Ammon's horn (tissue), 1 donor: ENCODE measurements around the gene GAPDH.
"Not testable (repeated sequence)": the region's sequence is repeated elsewhere in the genome, so short reads cannot be mapped to it uniquely, and the experiment has no call there.

ENCODE experiments used
- DNase-seq: peaks from one replicate; pipeline ENCODE4 v3.0.0-alpha.2; 2016; ENCODE audit warnings: low spot score

Gene GAPDH

DNA sequence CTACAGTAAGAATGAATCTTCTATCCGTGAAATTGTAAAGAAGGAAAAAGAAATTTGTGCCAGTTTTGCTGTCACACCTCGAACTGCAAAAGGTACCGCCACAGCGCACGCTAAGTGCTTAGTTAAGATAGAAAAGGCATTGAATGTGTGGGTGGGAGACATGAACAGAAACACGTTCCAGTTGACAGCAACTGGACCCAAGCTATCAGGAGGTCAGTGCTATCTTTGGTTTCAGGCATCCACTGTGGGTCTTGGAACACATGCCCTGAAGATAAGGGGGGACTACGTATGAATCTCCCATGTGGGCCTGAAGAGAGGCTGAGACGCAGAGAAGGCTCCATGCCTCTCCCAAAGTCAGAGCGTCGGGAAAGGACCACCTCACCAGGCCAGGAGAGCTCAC, 11.7 kb downstream of the GAPDH start:
- DNase-seq: no peak

DNA sequence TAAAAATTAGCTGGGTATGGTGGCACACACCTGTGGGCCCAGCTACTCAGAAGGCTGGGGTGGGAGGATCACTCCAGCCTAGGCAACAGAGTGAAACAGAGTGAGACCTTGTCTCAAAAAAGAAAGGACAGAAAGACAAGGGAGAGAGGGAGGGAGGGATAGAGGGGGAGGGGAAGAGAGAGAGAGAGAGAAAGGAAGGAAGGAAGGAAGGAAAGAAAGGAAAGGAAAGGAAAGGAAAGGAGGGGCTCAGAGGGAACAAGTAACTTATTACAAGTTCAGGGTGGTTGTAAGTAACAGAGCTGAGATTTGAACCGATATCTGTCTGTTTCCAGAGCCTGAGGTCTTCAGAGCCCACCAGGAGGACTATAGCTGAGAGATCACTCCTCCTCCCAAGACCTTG, 13.2 kb downstream of the GAPDH start:
- DNase-seq: no peak

DNA sequence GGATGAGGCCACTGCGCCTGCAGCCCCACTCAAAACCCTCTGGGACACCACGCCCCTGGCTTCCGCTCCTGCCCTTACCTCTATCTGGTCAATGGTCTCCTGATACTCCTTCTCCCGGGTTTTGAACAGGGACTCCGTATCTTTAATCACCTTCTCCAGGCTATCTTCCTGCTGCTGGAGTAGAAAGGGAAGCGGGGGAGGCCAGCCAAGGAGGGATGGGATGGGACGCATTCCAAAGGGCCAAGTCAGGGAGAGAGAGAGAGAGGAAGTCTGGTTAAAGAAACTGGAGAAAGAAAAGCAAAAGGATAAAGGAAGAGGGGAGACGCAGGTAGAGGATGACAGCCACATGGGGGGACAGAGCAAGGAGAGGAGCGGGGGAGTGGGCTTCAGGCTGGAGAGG, 13.7 kb downstream of the GAPDH start:
- DNase-seq: no peak

DNA sequence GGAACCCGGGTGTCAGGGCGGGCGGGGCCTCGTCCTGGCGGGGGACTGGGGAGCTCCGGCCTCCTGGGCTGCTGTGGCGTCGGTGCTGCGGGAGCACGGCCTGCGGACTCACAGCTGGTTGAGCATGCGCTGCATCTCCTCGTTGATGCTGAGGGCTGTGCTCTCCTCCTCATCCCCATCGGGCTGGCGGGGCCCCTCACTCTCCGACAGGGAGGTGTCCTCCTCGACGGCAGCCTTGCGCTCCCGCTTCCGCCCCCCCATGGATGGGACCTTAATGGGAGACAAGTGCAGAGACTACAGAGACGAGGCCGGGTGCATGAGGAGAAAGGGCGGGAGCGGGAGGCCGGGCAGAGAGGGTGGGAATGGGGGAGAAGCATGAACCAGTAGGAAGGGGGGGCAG, 14.2 kb downstream of the GAPDH start:
- DNase-seq: no peak

DNA sequence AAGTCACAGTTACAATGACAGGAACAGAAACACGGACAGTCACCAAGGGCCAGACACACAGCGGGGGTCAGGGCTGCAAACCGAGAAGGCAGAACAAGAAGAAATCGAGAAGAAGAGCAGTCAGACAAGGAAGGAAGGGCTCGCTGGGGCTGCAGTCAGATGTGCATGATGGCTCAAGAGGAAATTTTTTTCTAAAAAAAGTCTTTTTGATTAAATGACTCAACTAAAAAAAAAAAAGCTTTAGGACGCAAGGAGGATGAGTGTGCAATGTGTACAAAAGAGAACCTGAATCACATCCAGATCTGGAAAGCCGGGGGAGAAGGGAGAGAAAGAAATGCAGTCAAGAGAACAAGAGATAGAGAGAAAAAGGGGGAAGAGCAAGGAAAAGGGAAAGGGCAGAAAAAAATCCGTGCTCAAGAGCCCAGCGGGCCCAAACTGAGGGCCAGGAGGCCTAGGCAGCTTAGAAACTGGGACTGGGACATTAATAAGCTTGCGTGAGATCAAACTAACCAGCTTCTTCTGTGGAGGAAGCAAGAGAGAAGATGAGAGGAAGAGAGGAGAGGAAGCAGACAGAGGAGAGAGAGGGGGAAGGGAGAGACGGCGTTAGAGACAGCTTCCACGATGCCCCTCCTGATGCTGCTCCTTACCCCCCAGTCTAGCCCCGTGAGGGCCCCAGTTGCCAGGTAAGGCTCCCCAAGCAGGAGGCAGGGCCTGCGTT, 14.8 kb downstream of the GAPDH start:
- no peak for DNase-seq

DNA sequence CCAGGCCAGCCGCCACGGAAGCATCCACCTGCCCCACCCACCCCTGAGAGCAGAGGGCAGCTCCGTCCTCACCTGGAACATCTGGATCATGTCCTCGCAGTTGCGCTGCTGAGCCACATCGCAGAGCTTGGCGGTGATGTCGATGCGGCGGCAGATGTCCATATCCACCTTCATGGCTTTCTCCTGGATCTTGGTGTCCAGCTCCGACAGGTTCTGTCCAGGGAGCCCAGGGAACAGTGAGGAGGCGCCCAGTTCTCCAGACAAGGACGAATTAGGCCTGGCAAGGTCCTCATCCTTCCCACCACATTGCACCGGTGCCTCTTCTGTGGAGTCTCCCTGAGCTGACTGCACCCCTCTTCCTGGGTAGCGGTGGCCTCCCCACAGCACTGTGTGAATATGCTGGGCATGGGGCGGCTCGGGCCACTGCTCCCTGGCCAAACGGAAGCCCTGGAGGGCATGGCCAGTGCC, 15.4 kb downstream of the GAPDH start:
- DNase-seq: no peak

DNA sequence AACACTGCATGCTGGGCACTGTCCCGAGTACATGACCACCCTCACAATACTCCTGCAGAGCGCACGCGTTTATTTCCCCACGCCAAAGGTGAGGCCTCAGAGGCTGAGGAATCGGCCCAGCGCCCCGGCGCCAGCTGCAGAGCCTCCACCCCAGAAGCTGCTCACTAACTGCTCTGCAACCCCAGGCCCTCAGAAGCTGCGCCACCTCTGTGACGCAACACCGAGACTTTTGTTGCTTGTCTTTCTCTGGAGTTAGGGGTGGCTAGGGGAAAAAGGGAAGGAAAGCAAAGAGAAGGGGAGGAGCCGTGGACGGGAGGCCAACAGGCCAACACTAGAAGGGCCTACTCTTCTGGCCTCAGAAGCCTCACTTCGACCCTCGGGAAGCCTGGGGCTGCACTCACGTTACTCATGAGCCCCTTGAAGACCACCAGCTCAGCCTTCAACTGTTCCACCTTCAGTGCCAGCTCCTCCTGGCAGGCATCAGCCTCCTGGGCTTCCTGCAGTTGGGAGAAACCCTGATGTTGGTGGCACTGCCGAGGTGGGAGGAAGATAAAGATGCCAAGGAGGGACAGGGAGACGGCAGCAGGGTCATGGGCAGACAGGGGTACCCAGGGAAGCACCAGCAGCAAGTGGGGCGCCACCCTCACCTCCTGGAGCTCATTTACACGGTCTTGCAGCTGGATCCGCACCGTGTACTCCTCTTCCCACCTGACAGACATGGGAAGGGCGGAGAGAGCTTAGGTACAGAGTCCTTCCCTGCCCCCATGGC, 16.2 kb downstream of the GAPDH start:
- DNase-seq: peak; percentile 65

DNA sequence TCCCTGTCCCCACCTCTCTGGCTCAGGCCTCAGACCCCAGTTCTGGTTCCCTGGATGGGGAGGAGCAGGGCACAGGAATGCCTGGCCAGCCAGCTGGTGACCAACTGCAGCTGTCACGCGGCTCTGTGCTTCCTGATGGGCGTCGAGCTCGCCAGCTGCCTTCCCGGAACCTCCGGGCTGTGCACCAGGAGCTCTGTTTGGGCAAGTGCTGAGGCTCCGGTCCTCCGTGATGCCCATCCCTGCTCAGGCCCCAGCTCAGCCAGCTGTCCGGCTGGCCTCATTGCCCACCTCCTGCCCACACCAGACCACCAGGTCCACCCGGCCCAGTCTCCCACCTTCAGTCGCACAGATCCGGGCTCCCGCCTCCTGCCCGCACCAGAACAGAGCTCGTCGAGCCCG, 16.7 kb downstream of the GAPDH start:
- DNase-seq: peak; percentile 81

DNA sequence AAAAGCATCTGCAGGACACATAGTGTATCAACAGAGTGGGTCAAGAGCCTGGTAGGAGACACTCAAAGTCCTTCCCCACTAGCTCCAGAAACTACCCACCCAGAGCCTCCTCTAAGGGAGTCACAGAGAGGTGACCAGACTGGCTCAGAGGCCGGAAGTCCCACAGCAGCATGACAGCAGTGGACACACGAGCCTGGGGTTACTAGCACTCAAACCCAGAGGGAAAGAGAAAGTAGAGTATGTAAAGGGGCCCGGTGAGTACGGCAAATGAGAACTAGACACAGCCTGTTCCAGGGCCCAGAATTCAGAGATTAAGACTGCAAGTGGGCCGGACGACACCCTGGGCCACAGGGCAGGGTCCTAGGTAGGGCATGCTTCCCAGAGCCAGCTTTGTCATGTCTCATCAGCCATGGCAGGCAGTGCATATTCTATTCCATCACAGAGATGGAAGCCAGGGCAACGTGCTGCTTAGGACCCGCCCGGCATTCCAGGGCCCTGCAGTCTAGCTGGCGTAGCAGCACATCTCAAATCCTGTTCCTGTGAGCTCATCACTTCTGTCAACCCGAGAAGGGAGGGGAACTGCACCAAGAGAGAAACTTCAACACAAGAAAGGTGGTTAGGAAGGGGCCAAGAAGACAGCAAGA, 17.3 kb downstream of the GAPDH start:
- peak; percentile 60 for DNase-seq

DNA sequence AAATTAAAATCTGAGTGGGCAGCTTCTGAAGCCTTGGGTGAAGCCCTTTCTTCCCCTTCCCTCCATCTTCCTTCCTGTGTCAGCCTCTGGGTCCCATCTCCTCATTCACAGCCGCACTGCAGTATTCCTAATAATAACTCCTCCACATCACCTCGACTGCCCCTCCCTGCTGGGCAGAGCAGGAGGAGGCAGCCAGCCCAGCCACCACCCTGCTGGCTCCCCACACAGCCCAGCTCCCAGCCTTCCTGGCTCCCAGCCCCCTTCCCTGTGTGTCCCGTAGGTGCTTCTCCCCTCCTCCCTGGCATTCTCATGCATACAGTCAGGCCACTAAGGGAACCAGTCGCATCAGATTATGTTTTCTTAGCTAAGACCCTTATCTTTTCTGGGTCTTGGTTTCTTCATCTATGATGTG, 17.8 kb downstream of the GAPDH start:
- DNase-seq: peak; percentile 59

DNA sequence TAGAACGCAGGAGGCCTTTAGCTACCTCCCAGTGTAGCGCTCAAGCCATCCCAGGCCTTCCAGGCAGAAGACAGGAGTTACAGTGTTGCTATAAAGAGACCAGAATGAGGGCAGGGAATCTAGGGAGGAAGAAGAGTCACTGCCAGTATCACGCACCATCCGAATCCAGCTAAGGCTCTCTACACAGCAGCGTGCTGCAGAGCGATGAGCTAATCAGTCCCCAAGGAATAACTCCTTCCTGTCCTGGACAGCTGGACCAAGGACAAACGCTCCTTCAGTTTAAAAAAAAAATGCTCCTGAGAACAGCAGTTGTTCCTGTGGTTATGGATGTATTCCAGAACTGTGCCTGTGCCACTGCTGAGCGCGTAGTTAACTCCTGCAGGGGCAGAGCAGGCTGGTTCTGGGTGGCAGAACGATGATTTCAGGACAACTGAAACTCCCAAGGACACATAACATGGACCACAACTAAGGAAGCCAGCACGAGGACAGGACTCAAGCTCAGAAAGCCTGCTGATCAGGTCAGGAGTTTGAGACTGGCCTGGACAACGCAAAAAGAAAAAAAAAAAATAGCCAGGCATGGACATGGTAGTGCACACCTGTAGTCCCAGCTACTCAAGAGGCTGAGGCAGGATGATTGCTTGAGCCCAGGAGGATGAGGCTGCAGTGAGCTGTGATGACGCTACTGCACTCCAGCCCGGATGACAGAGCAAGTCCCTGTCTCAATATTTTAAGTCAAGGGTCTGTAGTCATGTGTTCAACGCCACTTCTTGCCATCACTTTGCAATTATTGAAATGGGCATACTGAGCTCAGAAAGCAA, 18.9 kb downstream of the GAPDH start:
- DNase-seq: peak; percentile 63

DNA sequence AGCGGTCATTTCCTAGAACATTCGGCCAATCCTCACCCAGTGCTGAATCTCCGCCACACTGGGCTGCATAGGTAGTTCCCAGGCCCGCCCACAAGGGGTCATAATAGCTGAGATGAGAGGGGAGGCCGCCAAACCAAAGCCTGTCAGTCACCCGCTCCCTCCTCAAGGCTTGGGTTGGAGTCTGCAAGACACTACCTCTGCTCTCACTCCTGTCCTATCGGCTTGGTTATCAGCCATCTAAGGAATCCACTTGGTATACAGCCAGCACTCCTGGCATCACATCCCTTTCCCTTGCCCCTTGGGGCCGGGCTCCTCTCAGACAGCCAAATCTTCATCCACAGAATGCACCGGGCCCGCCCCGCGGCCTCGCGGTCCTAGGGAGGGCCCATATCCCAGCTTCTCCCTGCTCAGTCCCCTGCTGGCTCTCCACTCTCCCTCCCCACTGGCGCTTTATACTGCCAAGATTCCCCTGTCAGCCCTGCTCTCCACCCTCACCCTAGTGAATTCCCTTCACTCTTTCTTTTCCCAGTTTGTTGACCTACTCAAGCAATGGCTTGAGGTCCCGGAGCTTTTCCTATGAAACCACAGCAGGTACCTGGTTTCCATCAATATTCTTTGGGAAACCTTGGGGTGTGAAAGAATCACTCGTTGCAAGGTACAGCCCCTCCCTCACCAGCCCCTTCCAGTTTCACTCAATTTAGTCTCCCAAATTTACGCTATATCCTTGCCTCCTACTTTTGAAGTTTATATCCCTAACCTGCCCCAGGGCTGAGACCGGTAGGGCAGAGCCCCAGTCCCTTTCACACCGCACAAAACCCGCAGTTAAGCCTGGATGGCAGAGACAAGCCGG, 20.1 kb downstream of the GAPDH start:
- DNase-seq: peak; percentile 85

DNA sequence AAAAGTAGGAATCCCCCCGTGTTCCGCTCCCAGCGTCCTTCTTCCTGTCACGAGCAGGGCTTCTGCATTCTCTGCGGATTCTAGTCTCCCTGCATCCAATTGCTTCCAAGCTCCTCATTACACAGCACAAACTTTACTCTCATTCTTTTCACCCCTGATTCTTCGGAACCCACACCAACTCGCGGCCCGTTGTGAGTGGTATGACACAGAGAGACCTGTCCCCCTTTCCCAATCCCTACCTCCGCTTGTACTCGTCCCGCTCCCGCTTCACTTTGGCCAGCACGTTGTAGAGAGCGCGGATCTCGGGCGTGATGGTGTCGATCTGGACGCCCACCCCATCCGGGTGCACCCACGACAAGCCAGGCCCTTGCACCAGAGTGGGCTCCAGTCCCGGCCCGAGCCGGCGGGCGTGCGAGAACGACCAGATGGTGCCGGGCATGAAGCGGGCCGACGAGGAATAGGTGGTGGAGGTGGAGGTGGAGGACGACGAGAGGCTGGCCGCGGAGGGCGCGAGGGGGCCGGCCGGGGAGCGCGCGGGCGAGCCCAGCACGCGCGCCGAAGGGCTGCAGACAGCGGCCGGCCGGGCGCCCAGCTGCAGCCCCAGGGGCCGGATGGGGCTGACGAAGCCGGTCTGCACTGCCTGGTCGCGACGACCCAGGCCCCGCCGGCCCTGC, 20.8 kb downstream of the GAPDH start:
- peak; percentile 33 for DNase-seq

DNA sequence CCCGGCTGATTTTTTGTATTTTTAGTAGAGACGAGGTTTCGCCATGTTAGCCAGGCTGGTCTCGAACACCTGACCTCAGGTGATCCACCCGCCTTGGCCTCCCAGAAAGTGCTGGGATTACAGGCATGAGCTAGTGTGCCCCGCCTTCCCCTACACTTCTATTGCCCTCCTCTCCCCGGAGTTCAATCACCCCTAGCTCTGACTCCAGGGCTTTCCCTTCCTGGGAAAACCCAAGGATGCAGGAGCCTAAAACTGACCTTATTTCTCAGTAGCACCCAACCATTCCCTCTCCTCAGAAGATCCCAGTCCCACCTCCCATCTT, 22.1 kb downstream of the GAPDH start:
- DNase-seq: not testable (repeated sequence)

DNA sequence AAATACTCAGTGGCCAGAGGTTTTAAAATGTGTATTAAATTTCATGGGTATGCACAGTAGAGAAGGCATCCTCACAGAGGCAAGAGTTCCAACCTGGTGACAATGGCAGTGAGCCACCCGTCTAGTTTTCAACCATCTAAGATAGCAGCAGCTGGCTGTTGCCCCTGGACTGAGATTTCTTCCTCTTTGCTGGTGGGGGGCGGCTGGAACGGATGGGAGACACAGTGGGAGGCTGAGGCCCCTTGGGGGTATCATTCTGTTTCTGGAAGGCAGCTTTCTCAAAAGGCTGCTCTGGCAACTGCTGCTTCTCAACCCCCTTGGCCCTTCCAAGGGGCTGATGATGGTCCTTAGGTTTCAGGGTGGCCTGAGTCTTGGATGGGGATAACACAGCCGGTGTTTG, 22.5 kb downstream of the GAPDH start:
- no peak for DNase-seq

DNA sequence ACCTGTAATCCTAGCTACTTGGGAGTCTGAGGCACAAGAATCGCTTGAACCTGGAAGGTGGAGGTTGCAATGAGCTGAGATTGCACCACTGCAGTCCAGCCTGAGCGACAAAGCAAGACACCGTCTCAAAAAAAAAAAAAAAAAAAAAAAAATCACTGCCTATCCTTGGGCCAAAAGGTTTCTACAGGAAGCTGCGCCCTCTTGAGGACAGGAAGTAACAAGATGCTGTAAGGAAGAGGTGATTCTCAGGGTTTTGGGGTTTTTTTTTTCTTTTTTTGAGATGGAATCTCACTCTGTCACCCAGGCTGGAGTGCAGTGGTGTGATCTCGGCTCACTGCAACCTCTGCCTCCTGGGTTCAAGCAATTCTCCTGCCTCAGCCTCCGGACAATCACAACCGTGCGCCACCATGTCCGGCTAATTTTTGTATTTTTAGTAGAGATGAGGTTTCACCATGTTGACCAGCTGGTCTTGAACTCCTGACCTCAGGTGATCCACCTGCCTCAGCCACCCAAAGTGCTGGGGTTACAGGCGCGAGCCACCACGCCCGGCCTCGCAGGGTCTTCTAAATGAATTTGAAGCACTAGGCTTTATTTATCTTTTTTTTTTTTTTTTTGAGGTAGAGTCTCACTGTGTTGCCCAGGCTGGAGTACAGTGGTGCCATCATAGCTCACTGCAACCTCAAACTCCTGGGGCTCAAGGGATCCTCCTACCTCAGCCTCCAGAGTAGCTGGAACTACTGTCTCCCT, 23.9 kb downstream of the GAPDH start:
- DNase-seq: peak; percentile 70

DNA sequence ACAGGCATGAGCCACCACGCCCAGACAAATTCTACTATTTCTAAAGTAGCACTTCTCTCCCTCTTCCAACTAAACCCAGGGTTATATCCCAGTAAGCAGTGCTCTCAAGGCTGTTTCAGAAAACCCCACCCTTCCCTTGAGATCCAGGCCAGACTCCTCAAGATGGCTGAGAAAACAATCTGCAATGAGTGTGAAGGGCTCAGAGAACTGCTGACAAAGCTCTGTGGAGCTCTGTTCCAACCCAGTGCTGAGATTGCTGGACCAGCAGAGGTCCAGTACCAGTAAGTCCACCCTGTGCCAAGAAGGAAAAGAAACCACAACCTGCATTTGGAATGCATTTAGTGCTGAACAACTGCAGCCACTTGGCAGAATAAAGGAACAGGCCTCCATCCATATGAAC, 25.2 kb downstream of the GAPDH start:
- no peak for DNase-seq

DNA sequence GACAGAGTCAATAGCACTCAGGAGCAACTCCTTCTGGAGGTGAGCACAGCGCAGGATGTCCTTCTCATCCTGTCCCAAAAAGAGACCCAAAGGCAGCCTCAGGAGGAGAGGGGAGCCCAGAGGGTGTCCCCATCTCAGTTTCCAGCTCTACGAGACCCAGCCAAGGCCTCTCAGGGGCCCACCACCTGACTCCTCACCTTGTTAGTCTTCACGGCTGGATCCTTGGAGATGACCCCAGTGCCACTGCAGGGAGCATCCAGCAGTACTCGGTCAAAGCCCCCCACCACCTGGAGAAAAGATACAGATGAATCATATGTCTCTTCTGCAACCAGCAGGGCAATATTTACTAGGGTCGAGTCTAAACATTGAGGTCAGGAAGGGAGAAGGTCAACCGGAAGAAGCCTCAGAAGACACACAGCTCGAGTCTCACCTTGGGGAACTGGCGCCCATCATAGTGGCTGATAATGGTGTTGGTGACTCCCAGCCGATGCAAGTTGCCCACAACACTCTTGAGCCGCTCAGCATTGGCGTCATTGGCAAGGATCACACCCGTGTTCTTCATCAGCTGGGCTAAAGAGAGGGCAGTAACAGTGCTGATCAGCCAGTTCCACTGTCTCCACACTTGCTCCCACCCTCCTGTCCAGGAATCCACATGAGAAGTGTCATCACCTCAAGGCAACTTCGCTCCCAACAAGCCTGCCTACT, 26.3 kb downstream of the GAPDH start:
- no peak for DNase-seq

DNA sequence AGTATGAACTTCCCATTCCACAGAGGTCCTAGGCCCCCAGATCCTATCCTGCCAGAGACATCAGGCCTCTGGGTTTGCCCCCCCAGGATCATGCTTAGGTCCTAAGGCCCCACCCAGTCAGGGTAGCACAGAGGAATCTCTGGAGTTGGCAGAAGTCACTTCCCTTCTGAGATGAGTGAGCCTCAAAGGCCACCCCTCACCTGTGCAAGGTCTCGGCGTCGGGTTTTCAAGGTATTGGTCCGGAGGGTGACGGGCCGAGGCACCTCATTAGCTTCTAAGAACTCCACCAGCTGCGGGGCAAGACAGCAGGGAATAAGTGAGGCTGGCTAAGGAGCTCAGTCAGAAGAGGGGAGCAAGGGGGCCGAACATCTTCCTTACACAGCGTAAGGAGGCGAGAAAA, 28.6 kb downstream of the GAPDH start:
- DNase-seq: no peak
